ENCODE results near the gene CHN2. TPM values are rescaled to one million over a fixed set of nuclear protein-coding genes. Genes with fewer than 3 reads are reported as not detected.

Gene CHN2
- total RNA-seq, 1 experiment from 2014 or later: 0.15 TPM

- intact Hi-C loops (cut with micrococcal nuclease; ENCODE audit: unreplicated experiment) (no loop called here), in situ Hi-C loops (cut with HindIII; ENCODE audit: low pct_unique_long_range_greater_than_20kb, low sequenced_read_pairs) (no loop called here)
- H3K9me3 ChIP-seq (ENCODE audit: control insufficient read depth, insufficient read depth, low read depth, low read length): no peaks in the 10 kb centered on the region
- ATAC-seq (no peak), DNase-seq (ENCODE audit: low read depth, low spot score) (no peak)
- no peaks in the 10 kb centered on the region for H3K36me3 ChIP-seq (ENCODE audit: control insufficient read depth, insufficient read depth, low read length)
- H3K27me3 ChIP-seq (ENCODE audit: control insufficient read depth, insufficient read depth, low read length): peaks cover 7% of the 10 kb centered on the region; the same call in 1 of the 2 replicates
- CTCF ChIA-PET: no interaction called here
- no peak overlapping the region for H3K4me3 ChIP-seq (ENCODE audit: low read depth in 2 of 2, low read length in 2 of 2)
- H3K27ac ChIP-seq (ENCODE audit: low read length): no peak overlapping the region
- POLR2A ChIA-PET: no interaction called here
- no peak for TF ChIP-seq REST (IDR thresholded peaks at IDR 0.05; ENCODE audit: insufficient read depth in 1 of 2, low read depth in 2 of 2, low read length in 1 of 2)
- no peak for TF ChIP-seq TCF7L2 (IDR thresholded peaks at IDR 0.05; ENCODE audit: low read depth, low read length)
- no TSS peak for BruUV-seq (replicated peaks)
- no peaks in the 10 kb centered on the region for H3K4me1 ChIP-seq (ENCODE audit: control insufficient read depth, insufficient read depth, low read length)
These were observed 82.2 kb downstream of the CHN2 start for GRCh38 chr7:29276806-29277205.

GRCh38 chr7:29277436-29278215, 83.1 kb downstream of the CHN2 start:
- intact Hi-C loops (cut with micrococcal nuclease; ENCODE audit: unreplicated experiment): no loop called here
- H3K27me3 ChIP-seq (ENCODE audit: control insufficient read depth, insufficient read depth, low read length): peaks cover 11% of the 10 kb centered on the region
- ChIA-PET CTCF (no interaction called here), POLR2A (no interaction called here)
- BruUV-seq (replicated peaks): no TSS peak
- H3K36me3 ChIP-seq (ENCODE audit: control insufficient read depth, insufficient read depth, low read length): no peaks in the 10 kb centered on the region
- ATAC-seq (no peak), DNase-seq (ENCODE audit: low read depth, low spot score) (no peak)
- no peak overlapping the region for H3K4me3 ChIP-seq (ENCODE audit: low read depth in 2 of 2, low read length in 2 of 2)
- H3K27ac ChIP-seq (ENCODE audit: low read length): no peak overlapping the region
- no peaks in the 10 kb centered on the region for H3K4me1 ChIP-seq (ENCODE audit: control insufficient read depth, insufficient read depth, low read length)
- in situ Hi-C loops (cut with HindIII; ENCODE audit: low pct_unique_long_range_greater_than_20kb, low sequenced_read_pairs): no loop called here
- no peaks in the 10 kb centered on the region for H3K9me3 ChIP-seq (ENCODE audit: control insufficient read depth, insufficient read depth, low read depth, low read length)
- TF ChIP-seq REST (IDR thresholded peaks at IDR 0.05; ENCODE audit: insufficient read depth in 1 of 2, low read depth in 2 of 2, low read length in 1 of 2) (no peak), CTCF (IDR thresholded peaks at IDR 0.05) (no peak), POLR2AphosphoS5 (IDR thresholded peaks at IDR 0.05; ENCODE audit: low read depth, low read length) (no peak), TCF7L2 (IDR thresholded peaks at IDR 0.05; ENCODE audit: low read depth, low read length) (no peak), SIN3A (IDR thresholded peaks at IDR 0.05; ENCODE audit: borderline replicate concordance, insufficient read depth, low read depth, low read length) (no peak)

All from Panc1 (cell line).